Lower leg skin (tissue), 3 donors: Measurements from ENCODE around the gene DHX34.

ENCODE experiments used
- CTCF ChIP-seq, 3 donors: fragments of 450-650 bp; IDR thresholded peaks; one replicate each; pipeline ENCODE4 v1.5.1; 2016; ENCODE audit warnings: antibody characterized with exemption in 3 of 3, mild to moderate bottlenecking in 3 of 3, moderate library complexity in 2 of 3
- POLR2A ChIP-seq, 2 donors: fragments of 450-650 bp; IDR thresholded peaks; one replicate each; pipeline ENCODE4 v1.6.1; 2016 to 2017; ENCODE audit warnings: antibody characterized with exemption in 2 of 2, mild to moderate bottlenecking in 1 of 2, moderate library complexity in 1 of 2

GRCh38 chr19:47324502-47324901 is 24.6 kb upstream of the DHX34 start:
- TF ChIP-seq POLR2A (IDR thresholded peaks at IDR 0.05) = no peak
- TF ChIP-seq CTCF (IDR thresholded peaks at IDR 0.05) = no peak
